Fibroblast of lung (primary cell): ENCODE data around the gene C9orf85.

ENCODE experiments used
- EZH2 ChIP-seq: IDR thresholded peaks from 2 replicates; pipeline ENCODE4 v1.5.1; 2012; ENCODE audit warnings: low read length, control low read depth, mild to moderate bottlenecking; ENCODE audit errors: missing control alignments
- TF ChIP-seq, protein P1 (sequence below), 2 donors: IDR thresholded peaks in 1 of 2; conservative IDR thresholded peaks in 1 of 2; 1 replicate in 1 of 2; 2 replicates in 1 of 2; pipeline ENCODE4 v1.5.1; 2011 to 2012; ENCODE audit warnings: low read length in 2 of 2, control low read depth in 1 of 2, inconsistent platforms in 1 of 2, low read depth in 1 of 2, mild to moderate bottlenecking in 1 of 2

DNA sequence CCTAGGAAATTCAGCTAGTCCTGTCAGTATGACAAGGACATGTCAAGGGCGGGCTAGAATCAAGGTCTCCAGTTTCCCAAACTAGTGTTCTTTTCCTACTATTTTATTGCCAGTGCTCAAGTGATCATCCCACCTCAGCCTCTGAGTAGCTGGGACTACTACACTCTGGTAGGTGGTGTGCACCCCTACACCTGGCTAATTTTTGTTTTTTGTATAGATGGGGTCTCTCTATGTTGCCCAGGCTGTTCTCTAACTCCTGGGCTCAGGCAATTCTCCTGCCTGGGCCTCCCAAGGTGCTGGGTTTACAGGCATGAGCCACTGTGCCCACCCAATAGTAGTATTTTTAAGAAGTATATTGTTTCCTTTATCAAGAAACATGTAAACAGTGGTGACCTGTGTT, 54.0 kb downstream of the C9orf85 start:
- TF ChIP-seq, protein P1, sequence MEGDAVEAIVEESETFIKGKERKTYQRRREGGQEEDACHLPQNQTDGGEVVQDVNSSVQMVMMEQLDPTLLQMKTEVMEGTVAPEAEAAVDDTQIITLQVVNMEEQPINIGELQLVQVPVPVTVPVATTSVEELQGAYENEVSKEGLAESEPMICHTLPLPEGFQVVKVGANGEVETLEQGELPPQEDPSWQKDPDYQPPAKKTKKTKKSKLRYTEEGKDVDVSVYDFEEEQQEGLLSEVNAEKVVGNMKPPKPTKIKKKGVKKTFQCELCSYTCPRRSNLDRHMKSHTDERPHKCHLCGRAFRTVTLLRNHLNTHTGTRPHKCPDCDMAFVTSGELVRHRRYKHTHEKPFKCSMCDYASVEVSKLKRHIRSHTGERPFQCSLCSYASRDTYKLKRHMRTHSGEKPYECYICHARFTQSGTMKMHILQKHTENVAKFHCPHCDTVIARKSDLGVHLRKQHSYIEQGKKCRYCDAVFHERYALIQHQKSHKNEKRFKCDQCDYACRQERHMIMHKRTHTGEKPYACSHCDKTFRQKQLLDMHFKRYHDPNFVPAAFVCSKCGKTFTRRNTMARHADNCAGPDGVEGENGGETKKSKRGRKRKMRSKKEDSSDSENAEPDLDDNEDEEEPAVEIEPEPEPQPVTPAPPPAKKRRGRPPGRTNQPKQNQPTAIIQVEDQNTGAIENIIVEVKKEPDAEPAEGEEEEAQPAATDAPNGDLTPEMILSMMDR (conservative IDR thresholded peaks at IDR 0.05 in 1 of 2, IDR thresholded peaks at IDR 0.05 in 1 of 2; ENCODE audit: low read depth in 1 of 2, low read length in 2 of 2): no peak
- TF ChIP-seq EZH2: no peak
